ENCODE results near the gene ZNF423.

DNA sequence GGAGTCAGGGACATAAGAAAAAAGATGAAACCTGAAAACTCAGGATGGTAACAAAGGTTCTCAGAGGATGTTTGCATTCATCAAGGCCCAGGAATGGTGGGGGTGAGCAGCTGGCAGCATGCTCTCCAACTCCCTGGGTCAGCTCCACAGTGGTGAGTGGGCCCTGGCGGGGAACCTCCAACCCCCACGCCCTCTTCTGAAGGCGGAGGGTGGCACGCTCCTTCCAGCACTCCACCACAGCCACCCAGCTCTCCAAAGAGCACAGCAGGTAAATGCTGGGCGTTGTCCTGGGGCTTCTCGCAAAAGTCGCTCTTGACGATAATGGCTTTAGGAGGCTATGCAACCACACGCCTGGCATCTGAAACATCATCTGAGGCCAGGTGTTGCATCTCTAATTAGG is 308.5 kb downstream of the ZNF423 start:
- no peak for TF ChIP-seq CTCF (IDR thresholded peaks at IDR 0.05)
- TF ChIP-seq POLR2A (IDR thresholded peaks at IDR 0.05) = no peak

Measured in lower leg skin (tissue), 3 donors.